Bronchial epithelial cell (primary cell): ENCODE measurements around the gene RD3L. TPM values are rescaled to one million over a fixed set of nuclear protein-coding genes. Genes with fewer than 3 reads are reported as not detected.

Experiments used
- DNase-seq: peaks from one replicate; pipeline ENCODE4 v3.0.0-alpha.2; 2010; ENCODE audit warnings: low read depth
- FAIRE-seq: peaks from 2 replicates; lab custom pipeline; 2011; peaks lifted over from hg19 to GRCh38; lab: Jason Lieb, UNC
- H3K27me3 ChIP-seq: 2 replicates; pipeline ENCODE4 v1.5.1; 2011; ENCODE audit warnings: low read length; ENCODE audit not compliant: control insufficient read depth, insufficient read depth
- H3K36me3 ChIP-seq: 2 replicates; pipeline ENCODE4 v1.5.1; 2011; ENCODE audit warnings: low read length; ENCODE audit not compliant: control insufficient read depth, insufficient read depth
- H3K4me3 ChIP-seq: 2 replicates; pipeline ENCODE4 v1.5.1; 2011; ENCODE audit warnings: mild to moderate bottlenecking, low read depth, low read length, control low read depth
- total RNA-seq: library from RNA; depleted of rRNA; stranded (reverse); fragments of >200 nt; gene quantifications from 2 replicates; pipeline ENCODE4 v1.2.1, GENCODE V29; 2014
- TF ChIP-seq, protein P1 (sequence below): IDR thresholded peaks from 2 replicates; pipeline ENCODE4 v1.5.1; 2011; ENCODE audit warnings: mild to moderate bottlenecking, moderate library complexity, low read length, control low read depth, inconsistent platforms; ENCODE audit not compliant: insufficient read depth, severe bottlenecking

Gene RD3L
- total RNA-seq, 1 donor from 2014 or later: not detected

DNA sequence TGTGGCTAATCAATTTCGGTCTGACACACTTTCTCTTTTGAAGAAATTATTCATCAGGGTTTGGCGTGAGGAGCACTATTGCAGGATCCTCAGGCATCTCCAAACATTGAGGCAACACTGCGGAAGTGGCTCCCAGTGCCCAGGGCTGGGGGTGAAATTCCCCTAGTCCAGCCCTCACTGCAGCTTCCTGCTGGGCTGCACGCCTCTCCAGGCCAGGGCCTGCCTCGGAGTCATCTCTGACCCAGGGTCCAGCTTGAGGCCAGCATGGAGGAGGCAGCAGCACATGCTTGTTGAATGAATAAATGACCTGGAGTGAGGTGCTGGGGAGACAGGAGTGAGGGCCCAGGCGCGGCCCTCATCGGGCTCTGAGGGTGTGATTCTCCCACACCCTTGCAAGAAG, 50.1 kb downstream of the RD3L start:
- DNase-seq: no peak

DNA sequence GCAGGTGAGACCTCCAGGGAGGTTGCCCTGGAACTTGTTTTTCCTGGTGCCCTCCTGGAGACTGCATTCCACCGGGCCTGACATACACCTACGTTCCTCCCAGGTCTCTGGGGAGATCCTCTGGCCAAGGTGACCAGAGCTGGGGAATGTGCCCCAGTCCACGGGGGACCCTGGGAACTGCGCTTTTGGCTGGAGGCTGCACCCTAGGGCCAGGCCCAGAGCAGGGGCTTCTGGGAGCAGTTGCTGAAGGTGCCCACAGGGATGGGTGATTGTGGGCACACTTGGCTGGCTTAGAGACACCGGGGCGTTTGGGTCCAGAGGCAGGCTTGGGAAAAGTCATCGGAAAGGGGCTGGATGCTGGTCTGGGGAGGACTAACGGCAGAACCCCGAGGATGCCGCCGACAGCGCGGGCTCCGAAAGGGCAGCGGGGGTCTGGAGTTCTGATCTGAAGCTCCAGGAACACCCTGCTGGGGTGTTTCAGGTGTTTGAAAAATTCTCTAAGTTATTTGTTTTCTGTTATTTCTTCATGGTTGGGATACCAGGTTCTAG, 50.6 kb downstream of the RD3L start:
- no peak for FAIRE-seq
- Histone ChIP-seq H3K36me3 (no peaks in the 10 kb centered on the region), H3K4me3 (no peak overlapping the region), H3K27me3 (no peaks in the 10 kb centered on the region)
- DNase-seq: no peak
- TF ChIP-seq, protein P1, sequence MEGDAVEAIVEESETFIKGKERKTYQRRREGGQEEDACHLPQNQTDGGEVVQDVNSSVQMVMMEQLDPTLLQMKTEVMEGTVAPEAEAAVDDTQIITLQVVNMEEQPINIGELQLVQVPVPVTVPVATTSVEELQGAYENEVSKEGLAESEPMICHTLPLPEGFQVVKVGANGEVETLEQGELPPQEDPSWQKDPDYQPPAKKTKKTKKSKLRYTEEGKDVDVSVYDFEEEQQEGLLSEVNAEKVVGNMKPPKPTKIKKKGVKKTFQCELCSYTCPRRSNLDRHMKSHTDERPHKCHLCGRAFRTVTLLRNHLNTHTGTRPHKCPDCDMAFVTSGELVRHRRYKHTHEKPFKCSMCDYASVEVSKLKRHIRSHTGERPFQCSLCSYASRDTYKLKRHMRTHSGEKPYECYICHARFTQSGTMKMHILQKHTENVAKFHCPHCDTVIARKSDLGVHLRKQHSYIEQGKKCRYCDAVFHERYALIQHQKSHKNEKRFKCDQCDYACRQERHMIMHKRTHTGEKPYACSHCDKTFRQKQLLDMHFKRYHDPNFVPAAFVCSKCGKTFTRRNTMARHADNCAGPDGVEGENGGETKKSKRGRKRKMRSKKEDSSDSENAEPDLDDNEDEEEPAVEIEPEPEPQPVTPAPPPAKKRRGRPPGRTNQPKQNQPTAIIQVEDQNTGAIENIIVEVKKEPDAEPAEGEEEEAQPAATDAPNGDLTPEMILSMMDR: no peak

More for the DNA sequence above, 50.1 kb downstream of the RD3L start:
- no peaks in the 10 kb centered on the region for H3K27me3 ChIP-seq
- TF ChIP-seq, protein P1: no peak
- FAIRE-seq: no peak
- no peak overlapping the region for H3K4me3 ChIP-seq
- H3K36me3 ChIP-seq: no peaks in the 10 kb centered on the region

DNA sequence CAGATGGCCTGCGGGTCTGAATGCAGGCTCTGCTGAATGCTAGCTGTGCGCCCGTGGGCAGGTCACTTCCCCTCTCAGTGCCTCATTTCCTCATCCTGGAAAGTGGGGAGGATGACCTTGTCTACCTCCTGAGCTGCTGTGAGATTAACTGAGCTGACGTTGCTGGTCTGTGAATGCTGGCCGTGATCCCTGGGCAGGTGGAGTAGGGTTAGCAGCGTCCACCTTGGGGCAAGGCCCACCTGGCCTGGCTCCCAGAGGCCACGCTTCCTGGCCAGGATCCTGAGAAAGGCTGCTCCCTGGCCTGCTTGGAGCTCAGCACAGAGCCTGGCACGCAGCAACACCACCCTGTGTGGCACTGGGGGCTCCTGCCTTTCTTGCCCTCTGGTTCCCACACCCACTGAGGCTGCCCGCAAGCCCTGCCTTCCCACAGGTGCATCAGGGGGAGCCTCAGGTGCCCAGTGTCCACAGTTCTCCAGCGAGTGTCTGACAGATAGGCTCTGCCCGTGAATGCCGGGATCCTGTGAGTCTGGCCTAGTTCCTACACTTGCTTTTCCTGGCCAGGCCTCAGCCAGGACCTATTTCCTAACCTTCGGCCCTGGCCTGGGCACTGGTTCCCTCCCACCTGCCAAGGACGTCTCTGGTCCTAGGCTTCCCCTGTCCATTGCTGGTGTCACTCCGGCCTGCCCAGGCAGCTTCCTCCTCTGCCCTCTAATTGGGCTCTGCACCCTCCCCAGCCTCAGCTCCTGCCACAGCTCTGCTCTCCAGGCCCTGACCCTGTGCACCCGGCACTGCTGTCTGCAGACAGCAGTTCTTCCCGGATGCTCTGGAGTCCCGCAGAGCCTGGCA, 51.3 kb downstream of the RD3L start:
- FAIRE-seq: peak; percentile 32
- no peak for DNase-seq

More for the DNA sequence above, 51.3 kb downstream of the RD3L start:
- Histone ChIP-seq H3K27me3 (peaks cover 3% of the 10 kb centered on the region), H3K36me3 (no peaks in the 10 kb centered on the region), H3K4me3 (no peak overlapping the region)
- TF ChIP-seq, protein P1: no peak

Other genes starting within 250 kb of the RD3L start
- 4.9 and 6.1 TPM in 2 replicates for gene XRCC3, start 227.1 kb downstream of the RD3L start, total RNA-seq
- gene ZFYVE21, start 226.7 kb downstream of the RD3L start, total RNA-seq: 76.1 and 77.7 TPM in 2 replicates
- gene PPP1R13B, start 95.0 kb downstream of the RD3L start, total RNA-seq: 4.2 and 7.3 TPM in 2 replicates
- gene TDRD9, start 14.1 kb downstream of the RD3L start, total RNA-seq: 0.51 and 0.53 TPM in 2 replicates
- gene ASPG, start 143.2 kb upstream of the RD3L start, total RNA-seq: 0.53 and 6.9 TPM in 2 replicates
- gene KIF26A, start 196.1 kb upstream of the RD3L start, total RNA-seq: 0.26 and 1.0 TPM in 2 replicates